Activated T-cell treated with anti-CD3 and anti-CD28 coated beads, Interleukin-2, amount 50 U/mL, for 72 hours (primary cell): ENCODE measurements around the gene CERK. TPM values are rescaled to one million over a fixed set of nuclear protein-coding genes. Genes with fewer than 3 reads are reported as not detected.
"Not testable (repeated sequence)": the region's sequence is repeated elsewhere in the genome, so short reads cannot be mapped to it uniquely, and the experiment has no call there.

Experiments used
- ATAC-seq, 2 donors: fragments of 150-1000 bp; cut with Tn5 transposase; replicated peaks in 1 of 2; 2 replicates each; pipeline ENCODE4 v1.10.0; 2021; ENCODE audit warnings: moderate library complexity in 2 of 2, mild to moderate bottlenecking in 1 of 2
- DNase-seq, 2 donors: peaks; one replicate each; pipeline ENCODE4 v3.0.0; 2021 to 2022; ENCODE audit warnings: mixed read lengths in 1 of 2
- H3K27ac Mint-ChIP-seq: one replicate; pipeline ENCODE4 v1.8.0; 2022; ENCODE audit warnings: mild to moderate bottlenecking, moderate library complexity, mixed read lengths
- H3K27me3 Mint-ChIP-seq: one replicate; pipeline ENCODE4 v1.8.0; 2022; ENCODE audit warnings: low read depth, mixed read lengths
- H3K36me3 Mint-ChIP-seq, 2 donors: one replicate each; pipeline ENCODE4 v1.8.0; 2022; ENCODE audit warnings: mixed read lengths in 2 of 2, mild to moderate bottlenecking in 1 of 2; ENCODE audit not compliant: insufficient read depth in 2 of 2
- H3K4me1 Mint-ChIP-seq: one replicate; pipeline ENCODE4 v1.8.0; 2022; ENCODE audit warnings: low read depth, mixed read lengths
- H3K4me3 Mint-ChIP-seq, 2 donors: one replicate each; pipeline ENCODE4 v1.8.0; 2022; ENCODE audit warnings: mild to moderate bottlenecking in 2 of 2, mixed read lengths in 2 of 2, moderate library complexity in 2 of 2
- H3K9me3 Mint-ChIP-seq, 2 donors: one replicate each; pipeline ENCODE4 v1.8.0; 2022; ENCODE audit warnings: mixed read lengths in 2 of 2
- total RNA-seq, 2 donors: library from RNA; stranded (reverse); gene quantifications; one replicate each; pipeline ENCODE4 v1.2.3, GENCODE V29; 2022

CERK gene
- total RNA-seq, 2 donors from 2014 or later = 38.6 to 53.1 TPM

DNA sequence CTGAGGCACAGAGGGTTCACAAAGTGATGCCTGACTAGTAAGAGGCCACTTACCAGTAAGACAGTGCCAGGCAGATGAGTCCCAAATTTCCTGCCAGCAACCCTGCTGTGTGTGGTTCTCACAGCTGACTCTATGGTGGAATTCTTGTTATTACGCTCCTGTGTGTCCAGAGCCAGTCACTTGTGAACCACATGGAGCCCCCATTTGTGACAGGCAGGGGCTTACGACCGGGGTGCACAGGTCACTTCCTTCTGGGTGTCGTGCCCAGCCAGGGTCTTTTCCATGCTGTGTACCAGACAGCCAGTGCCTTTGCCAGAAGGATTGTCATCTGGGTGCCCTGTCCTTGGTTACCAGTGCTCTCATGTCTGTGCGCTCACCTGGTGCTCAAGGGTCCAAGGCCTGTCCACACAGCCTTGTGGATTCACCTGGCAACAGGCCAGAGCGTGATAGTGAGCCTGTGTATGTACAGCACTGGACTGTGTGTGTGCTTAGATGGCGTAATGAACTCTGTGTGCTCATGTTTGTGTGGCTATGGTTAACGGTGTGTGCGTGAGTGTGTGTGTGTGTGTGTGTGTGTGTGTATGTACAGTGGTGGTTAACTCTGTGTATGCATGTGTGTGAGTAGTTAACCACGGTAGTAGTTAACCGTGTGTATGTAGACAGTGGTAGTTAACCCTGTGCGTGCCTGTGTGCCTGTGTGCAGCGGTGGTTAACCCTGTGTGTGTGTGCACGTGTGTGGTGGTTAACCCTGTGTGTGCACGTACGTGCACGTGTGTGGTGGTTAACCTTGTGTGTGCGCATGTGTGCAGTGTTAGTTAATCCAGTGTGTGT lies 99.2 kb downstream of the CERK start:
- no peak overlapping the region for H3K27ac Mint-ChIP-seq
- DNase-seq (no peak), ATAC-seq (no peak)
- H3K9me3 Mint-ChIP-seq = peaks cover 3 to 5% of the 10 kb centered on the region in 2 donors
- H3K4me3 Mint-ChIP-seq = no peak overlapping the region
- peaks cover 8% of the 10 kb centered on the region for H3K4me1 Mint-ChIP-seq
- no peaks in the 10 kb centered on the region for H3K36me3 Mint-ChIP-seq
- H3K27me3 Mint-ChIP-seq = no peaks in the 10 kb centered on the region

DNA sequence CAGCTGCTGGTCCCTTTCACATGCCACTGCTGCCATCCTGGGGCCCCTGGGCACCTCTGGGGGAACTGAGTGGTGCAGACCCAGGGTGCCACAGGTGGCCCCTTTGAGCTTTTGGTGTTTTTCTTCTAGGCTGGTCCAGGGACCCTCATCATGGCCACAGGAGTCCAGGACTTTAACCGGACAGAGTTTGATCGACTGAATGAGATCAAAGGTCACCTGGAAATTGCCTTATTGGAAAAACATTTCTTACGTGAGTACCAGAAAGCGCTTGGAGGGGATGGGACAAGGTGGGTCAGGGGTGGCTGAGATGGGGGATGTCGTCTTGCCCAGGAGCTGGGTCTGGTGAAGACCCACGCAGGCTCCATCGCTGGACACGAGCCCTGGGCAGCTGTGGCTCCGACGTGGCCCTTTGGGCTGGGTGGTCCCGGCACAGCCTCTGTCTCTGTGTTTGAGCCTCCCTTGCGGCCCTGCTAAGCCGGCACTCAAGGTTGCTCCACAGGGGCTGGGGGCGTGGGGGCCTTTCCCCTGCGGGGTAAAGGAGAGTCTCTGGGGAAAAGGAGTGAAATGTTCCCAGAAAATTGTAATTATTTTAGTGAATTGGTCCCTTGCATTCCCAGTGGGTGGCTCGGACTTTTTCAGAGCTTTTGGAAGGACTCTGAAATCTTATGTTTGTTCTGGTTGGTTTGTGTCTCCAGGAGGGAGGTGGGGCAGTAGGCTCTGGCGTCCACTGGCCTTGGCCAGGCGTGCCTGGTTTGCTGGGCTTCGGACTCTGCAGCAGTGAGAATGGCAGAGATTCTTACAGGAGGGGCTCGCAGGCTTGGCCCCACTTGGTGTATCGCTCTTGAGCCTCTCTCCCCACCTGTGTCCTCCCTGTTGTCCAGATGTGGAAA lies 100.1 kb downstream of the CERK start:
- H3K9me3 Mint-ChIP-seq = peaks cover 0 to 2% of the 10 kb centered on the region in 2 donors
- DNase-seq (no peak), ATAC-seq (no peak)
- H3K27me3 Mint-ChIP-seq = no peaks in the 10 kb centered on the region
- no peak overlapping the region for H3K27ac Mint-ChIP-seq
- no peak overlapping the region for H3K4me3 Mint-ChIP-seq
- H3K4me1 Mint-ChIP-seq = peaks cover 8% of the 10 kb centered on the region
- H3K36me3 Mint-ChIP-seq = no peaks in the 10 kb centered on the region

DNA sequence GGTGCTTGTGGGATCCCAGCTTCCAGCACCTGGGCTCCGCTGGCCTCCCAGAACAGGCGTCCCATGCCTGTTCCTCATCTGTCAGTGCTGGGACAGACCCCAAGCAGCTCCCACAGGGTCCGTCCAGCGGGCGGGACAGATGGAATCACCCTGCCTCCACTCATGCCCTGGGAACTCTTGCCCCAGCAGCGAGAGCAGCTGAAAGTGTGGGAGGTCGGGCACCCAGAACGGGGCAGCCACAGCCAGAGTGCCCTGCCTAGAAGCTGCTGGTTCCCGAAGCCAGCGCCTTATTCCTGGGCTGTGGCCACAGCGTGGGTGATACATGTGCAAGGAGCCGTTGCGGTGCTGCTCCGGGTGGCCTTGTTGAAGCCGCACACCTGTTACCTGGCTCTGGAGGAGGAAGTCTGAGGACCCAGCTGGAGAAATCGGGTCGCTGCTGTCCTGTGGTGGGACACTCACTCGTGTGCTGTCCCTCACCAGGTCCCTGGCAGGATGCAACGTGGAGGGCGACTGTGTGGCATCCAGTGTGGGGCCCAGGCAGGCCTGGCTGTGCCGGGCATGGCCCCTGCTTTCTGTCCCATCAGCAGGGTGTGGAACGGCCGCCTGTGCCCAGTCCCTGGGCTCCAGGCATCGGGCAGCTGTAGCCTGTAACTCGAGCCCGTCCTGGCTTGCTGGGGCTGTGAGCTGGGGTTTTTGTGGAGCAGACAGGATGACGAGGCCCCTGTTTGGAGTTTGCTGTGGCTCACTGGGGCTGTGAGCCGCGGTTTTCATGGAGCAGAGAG lies 101.6 kb downstream of the CERK start:
- H3K4me1 Mint-ChIP-seq = peaks cover 8% of the 10 kb centered on the region
- no peaks in the 10 kb centered on the region for H3K9me3 Mint-ChIP-seq
- H3K27me3 Mint-ChIP-seq = no peaks in the 10 kb centered on the region
- no peak overlapping the region for H3K4me3 Mint-ChIP-seq
- H3K27ac Mint-ChIP-seq = no peak overlapping the region
- no peak for DNase-seq
- no peaks in the 10 kb centered on the region for H3K36me3 Mint-ChIP-seq
- no peak for ATAC-seq

DNA sequence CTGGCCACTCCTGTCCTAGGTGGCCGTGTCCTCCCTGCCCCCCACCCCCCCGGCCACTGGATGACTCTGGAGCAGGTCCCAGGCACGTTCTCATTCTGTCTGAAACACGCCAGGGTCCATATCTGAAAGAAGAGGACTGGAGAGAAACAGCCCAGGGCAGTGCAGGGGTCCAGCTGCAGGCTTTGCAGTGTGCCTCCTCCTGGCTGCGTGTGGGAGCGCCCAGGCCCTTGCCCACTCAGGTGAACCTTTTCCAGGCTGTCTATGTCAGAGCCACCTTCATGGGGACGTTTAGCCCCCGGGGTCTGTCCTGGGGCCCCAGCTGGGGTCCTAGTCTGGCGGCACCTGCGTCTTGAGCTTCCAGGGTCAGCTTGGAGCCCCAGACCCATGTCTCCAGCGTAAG lies 102.3 kb downstream of the CERK start:
- ATAC-seq = no peak
- DNase-seq = no peak
- Mint-ChIP-seq H3K4me3 (no peak overlapping the region), H3K4me1 (peaks cover 8% of the 10 kb centered on the region), H3K9me3 (no peaks in the 10 kb centered on the region), H3K27ac (no peak overlapping the region), H3K27me3 (no peaks in the 10 kb centered on the region), H3K36me3 (no peaks in the 10 kb centered on the region)

DNA sequence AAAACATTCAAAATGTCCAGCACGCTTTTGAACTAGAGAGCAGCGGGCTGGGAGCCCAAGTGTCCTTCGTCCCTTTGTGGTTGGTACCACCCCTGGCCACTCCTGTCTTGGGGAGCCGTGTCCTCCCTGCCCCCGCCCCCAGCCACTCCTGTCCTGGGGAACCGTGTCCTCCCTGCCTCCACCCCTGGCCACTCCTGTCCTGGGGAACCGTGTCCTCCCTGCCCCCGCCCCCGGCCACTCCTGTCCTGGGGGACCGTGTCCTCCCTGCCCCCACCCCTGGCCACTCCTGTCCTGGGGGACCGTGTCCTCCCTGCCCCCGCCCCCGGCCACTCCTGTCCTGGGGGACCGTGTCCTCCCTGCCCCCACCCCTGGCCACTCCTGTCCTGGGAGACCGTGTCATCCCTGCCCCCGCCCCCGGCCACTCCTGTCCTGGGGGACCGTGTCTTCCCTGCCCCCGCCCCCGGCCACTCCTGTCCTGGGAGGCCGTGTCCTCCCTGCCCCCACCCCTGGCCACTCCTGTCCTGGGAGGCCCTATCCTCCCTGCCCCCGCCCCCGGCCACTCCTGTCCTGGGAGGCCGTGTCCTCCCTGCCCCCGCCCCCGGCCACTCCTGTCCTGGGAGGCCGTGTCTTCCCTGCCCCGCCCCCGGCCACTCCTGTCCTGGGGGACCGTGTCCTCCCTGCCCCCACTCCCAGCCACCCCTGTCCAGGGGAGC lies 102.9 kb downstream of the CERK start:
- not testable (repeated sequence) for H3K4me1 Mint-ChIP-seq, H3K9me3 Mint-ChIP-seq, H3K27me3 Mint-ChIP-seq, ATAC-seq, H3K36me3 Mint-ChIP-seq, H3K27ac Mint-ChIP-seq, H3K4me3 Mint-ChIP-seq, DNase-seq

Other genes starting within 250 kb of the CERK start
- gene CELSR1, start 200.6 kb downstream of the CERK start, total RNA-seq = 1 to 10 TPM in 1 of 2 donors, under 1 TPM in 1; 0.83 to 1.3 TPM
- 10 to 100 TPM; 42.8 to 53.5 TPM for gene GRAMD4, start 117.9 kb downstream of the CERK start, total RNA-seq
- 10 to 100 TPM; 29.5 to 34.8 TPM for gene TBC1D22A, start 24.4 kb upstream of the CERK start, total RNA-seq